Measurements from ENCODE around the gene SLC6A6. TPM values are rescaled to one million over a fixed set of nuclear protein-coding genes. Genes with fewer than 3 reads are reported as not detected.

The SLC6A6 gene
- total RNA-seq, 1 experiment from 2014 or later: 72.6 TPM

- Histone ChIP-seq H3K56ac (ENCODE audit: insufficient read length, low read depth, low read length) (no peak overlapping the region), H3K27me3 (ENCODE audit: insufficient read depth, low read length) (no peaks in the 10 kb centered on the region), H3K23me2 (ENCODE audit: insufficient read length, low read depth, low read length, poor library complexity, severe bottlenecking) (no peaks in the 10 kb centered on the region), H2BK5ac (ENCODE audit: insufficient read length, low read length) (no peak overlapping the region), H3K9ac (ENCODE audit: extremely low read depth, insufficient read length, low read length) (no peak overlapping the region), H3K4ac (ENCODE audit: low read depth, low read length) (no peak overlapping the region), H2BK20ac (ENCODE audit: low read depth, low read length, poor library complexity, severe bottlenecking) (no peak overlapping the region), H3K9me3 (ENCODE audit: control insufficient read depth, low read depth, low read length) (no peaks in the 10 kb centered on the region), H4K91ac (ENCODE audit: insufficient read length, low read depth, low read length) (no peak overlapping the region), H3K4me1 (ENCODE audit: insufficient read depth, low read length) (no peaks in the 10 kb centered on the region), H4K8ac (replicated peaks; ENCODE audit: insufficient read length, low read depth, low read length) (no peak overlapping the region), H3K27ac (ENCODE audit: insufficient read length, low read depth, low read length) (no peak overlapping the region), H3K4me2 (ENCODE audit: insufficient read depth, insufficient read length, low read length) (no peak overlapping the region), H3T11ph (ENCODE audit: low read length) (no peak overlapping the region), H3K79me1 (ENCODE audit: insufficient read depth, low read depth, low read length, poor library complexity, severe bottlenecking) (no peaks in the 10 kb centered on the region), H3K79me2 (ENCODE audit: insufficient read depth, low read length) (no peaks in the 10 kb centered on the region), H2BK15ac (ENCODE audit: low read depth, low read length) (no peak overlapping the region), H2AK5ac (ENCODE audit: insufficient read length, low read length) (no peak overlapping the region), H4K5ac (ENCODE audit: insufficient read length, low read depth, low read length) (no peak overlapping the region), H3K14ac (ENCODE audit: insufficient read depth, low read length) (no peak overlapping the region), H4K20me1 (ENCODE audit: control insufficient read depth, insufficient read depth, insufficient read length) (no peaks in the 10 kb centered on the region), H3K23ac (ENCODE audit: insufficient read length, low read depth, low read length) (no peak overlapping the region), H2AFZ (ENCODE audit: low read length) (no peak overlapping the region), H2BK12ac (ENCODE audit: insufficient read length, low read depth, low read length) (no peak overlapping the region), H3K18ac (ENCODE audit: insufficient read length, low read depth, low read length) (no peak overlapping the region), H2BK120ac (ENCODE audit: low read depth, low read length, poor library complexity, severe bottlenecking) (no peak overlapping the region)
- H3K9me3 Mint-ChIP-seq: no peaks in the 10 kb centered on the region
- DNase-seq: no peak
- no peak for TF ChIP-seq CTCF (conservative IDR thresholded peaks at IDR 0.05)
- H3K4me1 Mint-ChIP-seq: peaks cover 4 to 7% of the 10 kb centered on the region in 2 experiments
- H3K27ac Mint-ChIP-seq: no peak overlapping the region; a peak in 1 of 7 replicates
- H3K36me3 Mint-ChIP-seq (ENCODE audit: insufficient read depth in 1 of 3, low read depth in 3 of 3): peaks cover 13 to 53% (median 21%) of the 10 kb centered on the region in 3 experiments; a peak in 6 of 7 replicates
- no peak overlapping the region for H3K4me3 Mint-ChIP-seq
- WGBS (ENCODE audit: extremely low coverage, insufficient read length, low lambda C conversion rate): no CpG with 5 or more reads among the region's 8 CpGs
- H3K27me3 Mint-ChIP-seq (ENCODE audit: low read depth): no peaks in the 10 kb centered on the region
Observed at GRCh38 chr3:14487086-14487485, 84.7 kb downstream of the SLC6A6 start.

All from H9 (cell line).